Measurements from ENCODE around the gene ATG2A.

The ATG2A gene

DNA sequence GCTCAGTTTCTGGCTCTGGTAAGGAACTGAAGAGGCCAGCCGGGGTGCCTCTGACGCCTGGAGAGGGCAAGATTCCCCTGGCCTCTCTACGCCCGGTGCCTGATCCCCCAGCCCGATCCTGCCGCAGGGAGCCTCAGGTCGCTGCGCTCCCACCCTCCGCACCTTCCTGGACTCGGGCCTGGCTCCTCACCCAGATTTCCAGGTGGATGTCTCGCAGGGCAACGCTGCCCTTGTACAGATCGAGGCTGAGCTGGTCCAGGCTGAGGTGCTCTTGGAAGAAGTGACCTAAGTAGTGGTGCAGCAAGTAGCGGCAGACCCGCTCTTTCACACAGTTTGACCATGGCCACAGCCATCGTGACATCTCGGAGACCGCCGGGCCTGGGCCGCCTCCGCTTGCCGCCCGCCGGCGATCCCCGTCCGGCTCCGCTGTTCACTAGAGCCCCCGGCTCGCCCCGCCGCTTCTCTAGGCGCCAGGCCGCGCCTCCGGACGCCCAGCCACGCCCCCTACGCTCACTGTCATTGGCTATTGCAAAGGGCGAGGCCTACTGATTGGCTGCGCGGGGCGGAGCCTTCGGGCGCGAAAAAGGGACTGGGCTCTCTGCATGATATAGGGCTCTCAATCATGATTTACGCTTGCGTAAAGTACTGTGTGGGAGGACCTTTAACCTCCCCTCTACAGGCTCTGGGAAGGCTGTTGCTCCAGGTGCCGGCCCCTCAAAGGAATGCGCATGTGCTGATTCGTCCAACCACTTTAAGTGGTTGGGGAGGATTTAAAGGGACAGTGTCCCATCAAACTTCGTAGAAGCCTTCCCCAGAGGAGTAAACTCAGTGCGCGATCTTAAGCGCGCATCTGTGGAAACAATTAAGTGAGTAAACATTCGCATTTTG lies at the start of gene ATG2A:
ATG2A (minus strand) TSS at position 435 of the 888 bp plus-strand sequence; CDS start at position 361, 74 bp downstream.
- Histone ChIP-seq H3K79me2 (ENCODE audit: insufficient read depth, low read depth) (no peaks in the 10 kb centered on the region), H3K9ac (peak within 1 kb of the TSS; percentile 73)

DNA sequence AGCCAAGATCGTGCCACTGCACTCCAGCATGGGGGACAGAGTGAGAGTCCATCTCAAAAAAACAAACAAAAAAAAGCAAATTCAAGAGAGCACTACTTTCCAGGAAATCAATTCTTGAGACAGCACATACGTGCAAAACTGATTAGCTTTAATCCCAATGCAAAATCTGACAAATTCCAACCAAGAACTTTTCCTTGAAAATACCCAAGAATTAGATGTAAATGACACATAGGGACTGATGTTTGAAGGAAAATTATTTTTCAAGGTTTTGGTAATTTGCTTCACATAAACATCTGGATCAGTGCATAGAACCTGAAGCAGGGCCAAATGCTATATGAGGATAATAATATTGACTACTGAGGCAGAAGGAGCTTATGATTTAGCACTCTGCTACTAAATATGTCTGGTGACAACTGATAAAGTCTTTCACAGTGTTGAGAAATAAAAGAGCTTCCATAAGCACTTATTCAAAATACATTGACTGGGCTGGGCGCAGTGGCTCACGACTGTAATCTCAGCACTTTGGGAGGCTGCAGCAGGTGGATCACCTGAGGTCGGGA lies 46.1 kb upstream of the ATG2A start:
- no peak overlapping the region for H2AFZ ChIP-seq (ENCODE audit: low read depth)
- no peaks in the 10 kb centered on the region for H3K36me3 ChIP-seq (ENCODE audit: insufficient read depth)
- no peaks in the 10 kb centered on the region for H3K4me1 ChIP-seq (ENCODE audit: low read depth, poor library complexity, severe bottlenecking)
- H3K4me2 ChIP-seq, result no peak overlapping the region
- no peaks in the 10 kb centered on the region for H3K27me3 ChIP-seq (ENCODE audit: insufficient read depth, low read depth)
- H3K79me2 ChIP-seq (ENCODE audit: insufficient read depth, low read depth), result no peaks in the 10 kb centered on the region
- H3K27ac ChIP-seq, result no peak overlapping the region
- H3K9ac ChIP-seq, result no peak overlapping the region
- no peaks in the 10 kb centered on the region for H4K20me1 ChIP-seq (ENCODE audit: insufficient read depth)
- TF ChIP-seq, protein P1, sequence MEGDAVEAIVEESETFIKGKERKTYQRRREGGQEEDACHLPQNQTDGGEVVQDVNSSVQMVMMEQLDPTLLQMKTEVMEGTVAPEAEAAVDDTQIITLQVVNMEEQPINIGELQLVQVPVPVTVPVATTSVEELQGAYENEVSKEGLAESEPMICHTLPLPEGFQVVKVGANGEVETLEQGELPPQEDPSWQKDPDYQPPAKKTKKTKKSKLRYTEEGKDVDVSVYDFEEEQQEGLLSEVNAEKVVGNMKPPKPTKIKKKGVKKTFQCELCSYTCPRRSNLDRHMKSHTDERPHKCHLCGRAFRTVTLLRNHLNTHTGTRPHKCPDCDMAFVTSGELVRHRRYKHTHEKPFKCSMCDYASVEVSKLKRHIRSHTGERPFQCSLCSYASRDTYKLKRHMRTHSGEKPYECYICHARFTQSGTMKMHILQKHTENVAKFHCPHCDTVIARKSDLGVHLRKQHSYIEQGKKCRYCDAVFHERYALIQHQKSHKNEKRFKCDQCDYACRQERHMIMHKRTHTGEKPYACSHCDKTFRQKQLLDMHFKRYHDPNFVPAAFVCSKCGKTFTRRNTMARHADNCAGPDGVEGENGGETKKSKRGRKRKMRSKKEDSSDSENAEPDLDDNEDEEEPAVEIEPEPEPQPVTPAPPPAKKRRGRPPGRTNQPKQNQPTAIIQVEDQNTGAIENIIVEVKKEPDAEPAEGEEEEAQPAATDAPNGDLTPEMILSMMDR (conservative IDR thresholded peaks at IDR 0.05; ENCODE audit: low read depth, low read length), result no peak
- H3K4me3 ChIP-seq (IDR thresholded peaks at IDR 0.05; ENCODE audit: insufficient read depth, low read depth, low read length), result no peak overlapping the region

More for the DNA sequence above, at the start of gene ATG2A:
- TF ChIP-seq, protein P1 (conservative IDR thresholded peaks at IDR 0.05; ENCODE audit: low read depth, low read length), result no peak
- Histone ChIP-seq H3K27ac (peak within 1 kb of the TSS; percentile 47; the same call in 1 of the 2 replicates), H3K4me3 (IDR thresholded peaks at IDR 0.05; ENCODE audit: insufficient read depth, low read depth, low read length) (no peak within 1 kb of the TSS), H3K4me2 (peak within 1 kb of the TSS; percentile 88), H4K20me1 (ENCODE audit: insufficient read depth) (no peaks in the 10 kb centered on the region), H2AFZ (ENCODE audit: low read depth) (peak within 1 kb of the TSS; percentile 60), H3K4me1 (ENCODE audit: low read depth, poor library complexity, severe bottlenecking) (peaks cover 25% of the 10 kb centered on the region), H3K27me3 (ENCODE audit: insufficient read depth, low read depth) (no peaks in the 10 kb centered on the region), H3K36me3 (ENCODE audit: insufficient read depth) (no peaks in the 10 kb centered on the region)

- Histone ChIP-seq H3K4me3 (IDR thresholded peaks at IDR 0.05; ENCODE audit: insufficient read depth, low read depth, low read length) (no peak overlapping the region), H2AFZ (ENCODE audit: low read depth) (no peak overlapping the region), H3K36me3 (ENCODE audit: insufficient read depth) (no peaks in the 10 kb centered on the region), H4K20me1 (ENCODE audit: insufficient read depth) (no peaks in the 10 kb centered on the region), H3K4me1 (ENCODE audit: low read depth, poor library complexity, severe bottlenecking) (no peaks in the 10 kb centered on the region), H3K79me2 (ENCODE audit: insufficient read depth, low read depth) (no peaks in the 10 kb centered on the region), H3K27me3 (ENCODE audit: insufficient read depth, low read depth) (no peaks in the 10 kb centered on the region), H3K4me2 (no peak overlapping the region), H3K9ac (no peak overlapping the region), H3K27ac (no peak overlapping the region)
- TF ChIP-seq, protein P1 (conservative IDR thresholded peaks at IDR 0.05; ENCODE audit: low read depth, low read length), result no peak
Observed at GRCh38 chr11:64960719-64961118, 43.7 kb upstream of the ATG2A start.

GRCh38 chr11:64959498-64959897 lies 42.5 kb upstream of the ATG2A start:
- no peak overlapping the region for H2AFZ ChIP-seq (ENCODE audit: low read depth)
- no peak overlapping the region for H3K27ac ChIP-seq
- H3K4me1 ChIP-seq (ENCODE audit: low read depth, poor library complexity, severe bottlenecking), result no peaks in the 10 kb centered on the region
- H3K79me2 ChIP-seq (ENCODE audit: insufficient read depth, low read depth), result no peaks in the 10 kb centered on the region
- H3K4me2 ChIP-seq, result no peak overlapping the region
- H3K36me3 ChIP-seq (ENCODE audit: insufficient read depth), result no peaks in the 10 kb centered on the region
- TF ChIP-seq, protein P1 (conservative IDR thresholded peaks at IDR 0.05; ENCODE audit: low read depth, low read length), result no peak
- H3K9ac ChIP-seq, result no peak overlapping the region
- no peaks in the 10 kb centered on the region for H4K20me1 ChIP-seq (ENCODE audit: insufficient read depth)
- H3K4me3 ChIP-seq (IDR thresholded peaks at IDR 0.05; ENCODE audit: insufficient read depth, low read depth, low read length), result no peak overlapping the region
- no peaks in the 10 kb centered on the region; the same call in 1 of the 2 replicates for H3K27me3 ChIP-seq (ENCODE audit: insufficient read depth, low read depth)
